ENCODE data around the gene RAE1.

Gene RAE1

DNA sequence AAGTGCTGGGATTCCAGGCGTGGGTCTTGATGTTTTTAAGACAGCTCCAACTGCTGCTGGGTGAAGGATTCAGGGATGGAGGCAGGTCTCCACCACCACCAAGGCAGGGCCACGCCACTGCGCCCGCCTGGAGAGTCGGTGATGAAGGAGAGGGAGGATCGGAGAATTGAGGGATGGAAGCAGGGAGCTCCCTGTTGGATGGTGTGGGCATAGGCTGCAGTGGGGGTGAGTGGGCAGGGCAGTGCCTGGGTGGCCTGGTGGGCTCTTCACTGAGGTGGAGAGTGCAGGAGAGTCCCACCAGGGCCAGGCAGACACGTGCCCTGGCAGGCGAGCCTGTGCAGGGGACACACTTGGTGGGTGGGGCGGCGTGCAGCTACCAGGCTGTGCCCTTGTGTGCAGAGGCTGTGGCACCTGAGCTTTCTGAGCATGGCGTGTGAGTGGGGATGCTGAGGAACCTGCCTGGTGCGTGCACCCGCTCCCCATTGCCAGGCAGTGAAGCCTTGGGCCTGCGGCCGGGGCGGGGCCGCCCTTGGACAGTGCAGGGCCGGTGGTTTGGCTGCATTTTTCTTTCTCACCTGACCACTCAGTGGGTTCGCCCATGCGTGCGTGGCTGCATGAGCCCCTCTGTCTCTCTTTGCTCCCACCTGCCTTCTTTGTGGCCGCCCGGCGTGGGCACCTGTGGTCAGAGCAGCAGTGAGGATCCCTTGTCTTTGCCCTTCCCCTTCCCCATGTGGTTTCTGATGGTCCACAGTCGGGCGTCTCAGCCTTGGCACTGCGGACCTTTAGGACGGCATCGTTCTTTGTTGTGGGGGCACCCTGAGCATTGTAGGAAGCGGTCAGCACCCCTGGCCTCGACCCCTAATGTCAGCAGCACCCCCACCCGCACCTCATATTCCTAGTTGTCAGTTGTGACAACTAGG is 51.4 kb downstream of the RAE1 start:
- DNase-seq: no peak

DNA sequence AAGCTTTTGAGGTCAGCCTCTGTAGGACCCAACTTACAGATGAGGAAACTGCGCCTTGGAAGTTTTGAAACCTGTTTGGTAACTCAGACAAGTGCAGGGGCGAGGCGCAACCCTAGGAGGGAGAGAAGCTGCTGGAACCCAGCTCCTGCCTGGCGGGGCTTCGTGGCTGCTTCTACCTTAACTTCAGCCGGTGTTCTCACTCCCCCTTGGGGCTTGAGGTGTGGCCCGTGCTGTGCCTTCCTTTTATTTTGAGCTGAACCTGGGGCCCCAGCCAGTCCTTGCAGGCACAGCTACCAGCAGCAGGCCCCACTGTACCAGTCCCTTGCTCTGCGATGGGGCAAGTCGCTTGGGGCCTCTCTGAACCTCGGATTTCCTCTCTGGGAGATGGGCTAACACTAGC is 52.2 kb downstream of the RAE1 start:
- no peak for DNase-seq

DNA sequence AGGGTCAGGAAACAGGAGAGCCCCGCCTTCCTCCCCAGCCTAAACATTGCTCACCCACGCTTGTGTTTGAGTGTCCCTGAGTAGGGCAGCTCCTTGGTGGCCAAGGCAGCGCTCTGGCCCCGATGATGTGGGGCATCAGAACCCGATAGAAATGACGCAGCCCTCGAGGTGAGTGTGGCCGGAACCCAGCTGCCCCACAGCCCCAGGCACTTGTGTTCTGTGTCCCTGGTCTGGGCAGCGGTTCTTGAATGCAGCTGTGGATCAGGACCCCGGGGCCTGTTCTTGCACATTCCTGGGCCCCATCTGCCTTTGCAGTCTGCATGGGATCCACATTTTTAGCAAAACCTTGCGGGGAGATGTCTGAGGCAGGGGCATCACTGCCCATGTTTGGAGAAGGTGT is 53.0 kb downstream of the RAE1 start:
- no peak for DNase-seq

DNA sequence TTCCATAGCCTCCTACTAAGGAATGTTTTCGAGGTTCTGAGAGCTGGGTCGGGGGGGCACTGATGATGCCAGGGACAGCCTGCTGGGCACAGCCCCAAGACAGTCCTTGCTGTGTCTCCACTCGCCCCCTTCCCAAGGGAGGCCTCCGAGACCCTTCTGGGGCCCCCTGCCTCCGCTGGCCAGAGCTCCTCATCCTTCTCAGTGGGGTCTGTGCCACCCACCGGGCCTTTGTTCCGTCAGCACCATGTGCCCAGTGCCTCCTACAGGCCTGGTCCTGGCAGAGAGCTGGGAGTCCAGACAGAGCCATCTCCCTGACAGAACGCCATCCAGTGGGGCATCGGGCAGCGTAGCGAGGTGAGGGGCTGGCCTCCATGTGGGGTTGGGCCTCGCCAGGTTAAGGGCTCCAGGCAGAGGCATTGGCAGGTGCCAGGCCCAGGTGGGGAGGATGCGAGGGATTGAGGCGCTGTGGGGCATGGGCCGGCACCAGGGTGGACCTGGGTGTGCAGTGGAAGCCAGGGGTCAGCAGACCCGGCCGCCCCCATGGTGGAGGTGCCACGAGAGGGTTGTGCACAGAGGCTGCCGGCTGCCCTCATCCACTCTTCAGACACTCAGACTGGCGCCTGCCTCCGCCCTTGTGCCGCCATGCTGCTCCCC is 53.5 kb downstream of the RAE1 start:
- no peak for DNase-seq

DNA sequence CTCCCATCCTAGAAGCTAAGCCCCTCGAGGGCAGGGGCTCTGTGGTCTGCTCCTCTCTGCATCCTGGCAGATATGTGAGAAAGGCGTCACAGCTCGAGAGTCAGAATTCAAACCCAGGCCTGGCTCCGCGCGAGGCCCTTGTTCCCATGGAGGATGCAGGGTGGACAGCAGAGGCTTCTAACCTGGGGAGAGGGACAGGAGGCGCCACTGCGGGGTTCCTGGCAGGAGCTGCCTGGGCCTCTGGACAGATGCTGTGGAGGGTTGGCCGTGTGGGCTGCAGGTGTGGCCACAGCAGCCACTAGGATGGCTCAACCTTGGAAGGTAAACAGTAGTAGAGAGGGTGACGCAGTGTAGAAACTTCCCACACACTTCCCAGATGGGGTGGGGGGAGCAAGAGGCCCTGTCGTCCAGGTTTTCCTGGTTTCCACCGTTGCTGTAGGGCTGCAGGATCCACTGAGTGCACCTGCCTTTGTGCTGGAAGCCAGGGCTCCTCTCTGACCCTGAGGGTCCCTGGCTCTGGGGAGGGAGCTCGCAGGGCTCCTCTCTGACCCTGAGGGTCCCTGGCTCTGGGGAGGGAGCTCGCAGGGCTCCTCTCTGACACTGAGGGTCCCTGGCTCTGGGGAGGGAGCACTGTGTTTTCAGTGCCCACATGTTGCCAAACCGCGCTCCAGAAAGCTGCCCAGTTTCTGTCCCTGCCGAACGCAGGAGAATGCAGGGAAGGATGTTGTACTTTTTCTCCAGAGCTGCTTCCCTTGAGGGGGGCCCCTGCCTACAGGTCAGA is 54.4 kb downstream of the RAE1 start:
- DNase-seq: no peak

DNA sequence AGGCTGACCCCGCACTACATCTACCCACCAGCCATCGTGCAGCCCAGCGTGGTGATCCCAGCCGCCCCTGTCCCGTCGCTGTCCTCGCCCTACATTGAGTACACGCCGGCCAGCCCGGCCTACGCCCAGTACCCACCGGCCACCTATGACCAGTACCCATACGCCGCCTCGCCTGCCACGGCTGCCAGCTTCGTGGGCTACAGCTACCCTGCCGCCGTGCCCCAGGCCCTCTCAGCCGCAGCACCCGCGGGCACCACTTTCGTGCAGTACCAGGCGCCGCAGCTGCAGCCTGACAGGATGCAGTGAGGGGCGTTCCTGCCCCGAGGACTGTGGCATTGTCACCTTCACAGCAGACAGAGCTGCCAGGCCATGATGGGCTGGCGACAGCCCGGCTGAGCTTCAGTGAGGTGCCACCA is 56.5 kb downstream of the RAE1 start:
- DNase-seq: no peak

DNA sequence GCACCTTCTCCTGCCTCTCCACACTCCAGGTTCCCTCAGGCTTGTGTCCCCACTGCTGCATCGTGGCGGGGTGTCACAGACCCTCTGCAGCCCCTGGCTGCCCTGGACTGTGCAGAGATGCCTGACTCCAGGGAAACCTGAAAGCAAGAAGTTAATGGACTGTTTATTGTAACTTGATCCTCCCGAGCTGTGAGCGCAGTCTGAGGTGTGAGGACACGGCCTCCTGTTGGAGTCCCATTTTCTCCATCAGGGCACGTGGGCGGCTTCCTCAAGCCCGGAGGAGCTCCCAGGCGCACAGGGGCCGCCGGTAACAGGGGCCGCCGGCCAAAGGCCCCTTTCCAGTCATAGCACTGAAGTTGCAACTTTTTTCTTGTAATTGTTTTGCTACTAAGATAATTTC is 57.1 kb downstream of the RAE1 start:
- no peak for DNase-seq

DNA sequence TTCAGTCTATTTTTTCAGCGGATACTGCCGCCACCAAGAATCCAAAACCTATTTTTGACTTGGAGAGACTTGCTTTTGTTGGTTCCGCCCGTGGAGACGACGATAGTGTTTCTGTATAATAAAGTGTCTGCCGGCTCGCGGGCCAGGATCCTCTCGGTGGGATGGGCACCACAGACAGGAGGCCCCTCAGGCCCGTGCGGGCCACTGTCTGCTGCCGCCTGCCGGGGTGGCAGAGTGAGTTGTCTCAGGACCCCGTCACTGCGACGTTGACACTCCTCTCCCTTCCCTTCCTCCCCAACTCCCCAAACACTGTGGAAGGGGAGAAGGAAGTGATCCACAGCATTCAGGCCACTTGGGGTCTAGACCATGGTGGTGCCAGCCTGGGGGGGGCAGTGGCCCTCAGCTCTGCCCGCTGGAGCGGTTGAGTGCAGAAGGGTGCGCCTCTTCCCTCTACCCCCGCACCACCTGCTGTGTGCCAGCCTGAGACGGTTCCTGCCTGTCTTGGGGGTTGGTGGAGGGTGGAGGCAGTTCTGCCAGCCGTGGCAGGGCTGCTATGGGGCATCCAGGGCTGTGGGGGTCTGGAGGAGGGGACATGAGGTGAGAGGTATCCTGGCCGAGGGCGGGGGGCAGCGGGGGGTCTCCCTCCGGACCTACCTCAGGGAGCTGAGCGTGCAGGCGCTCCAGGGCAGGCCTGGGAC is 57.6 kb downstream of the RAE1 start:
- DNase-seq: no peak

DNA sequence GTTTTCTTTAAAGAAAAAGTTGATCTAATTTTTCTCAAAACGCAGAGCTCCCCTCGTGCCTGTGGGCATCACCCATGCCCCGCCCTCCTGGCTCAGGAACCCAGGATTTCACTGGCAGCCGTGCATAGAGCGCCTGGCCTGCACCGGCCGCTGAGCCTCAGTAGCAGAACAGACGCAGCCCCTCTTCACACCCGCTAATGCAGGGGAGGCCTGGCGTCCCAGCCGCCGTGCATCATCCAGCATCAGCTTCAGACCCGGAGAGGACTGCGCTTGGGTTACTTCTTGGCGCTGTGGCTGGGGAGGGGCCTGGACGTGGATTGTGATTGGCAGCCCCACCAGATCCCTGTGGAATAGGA is 58.2 kb downstream of the RAE1 start:
- DNase-seq: no peak

DNA sequence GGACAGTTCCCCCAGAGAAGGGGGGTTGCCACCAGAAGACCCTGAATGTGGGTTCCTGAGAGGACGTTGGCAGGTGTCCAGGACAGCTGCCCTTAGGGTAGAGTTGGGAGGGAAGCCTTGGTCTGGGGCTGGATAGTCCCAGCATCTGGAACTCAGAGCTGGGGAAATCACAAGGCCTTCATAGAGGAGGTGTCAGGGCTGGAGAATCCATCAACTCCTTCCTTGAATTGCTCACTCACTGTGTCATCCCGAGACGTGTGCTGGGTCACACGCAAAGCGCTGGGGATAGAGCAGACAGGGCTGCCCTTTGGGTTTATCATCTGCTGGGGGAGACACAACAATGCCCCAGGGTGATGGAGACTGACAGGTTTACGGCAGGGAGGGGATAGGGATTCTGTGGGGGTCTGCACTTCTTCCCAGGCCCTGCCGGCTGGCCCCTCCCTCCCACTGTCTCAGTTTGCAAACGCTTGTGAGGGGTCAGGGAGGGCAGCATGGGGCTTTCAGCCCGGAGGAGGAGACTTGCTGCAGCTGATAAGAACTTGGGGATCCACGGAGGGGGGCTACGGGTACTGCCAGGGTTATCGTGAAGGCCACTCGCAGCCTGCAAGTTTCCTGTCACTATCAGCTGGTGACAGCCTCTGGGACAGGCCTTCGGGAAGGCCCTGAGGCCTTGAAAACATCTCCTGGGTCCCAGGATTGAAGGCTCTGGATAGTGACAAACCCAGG is 58.8 kb downstream of the RAE1 start:
- no peak for DNase-seq

DNA sequence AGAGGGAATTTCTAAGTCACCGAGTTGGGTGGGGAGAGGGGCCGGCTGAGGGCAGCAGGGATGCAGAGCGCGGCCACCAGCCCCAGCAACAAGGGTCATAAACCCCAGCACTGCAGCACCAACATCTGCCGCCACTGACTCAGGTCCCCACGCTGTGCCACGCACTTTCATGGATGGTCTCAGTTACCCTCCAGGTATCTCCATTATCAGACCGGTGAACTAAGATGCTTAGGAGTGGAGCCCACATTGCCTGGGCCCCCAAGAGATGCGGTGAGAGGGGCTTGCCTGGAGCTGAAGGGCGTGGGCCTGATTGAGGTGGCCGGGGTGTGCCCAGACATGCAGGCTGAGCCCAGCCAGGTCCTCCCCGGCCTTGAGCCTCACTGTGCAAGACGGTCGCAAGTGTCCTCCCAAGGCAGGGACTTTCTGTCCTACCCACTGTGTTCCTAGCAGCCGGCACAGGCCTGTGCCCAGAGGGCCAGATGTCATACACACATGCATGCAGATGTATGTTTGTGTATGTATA is 59.4 kb downstream of the RAE1 start:
- no peak for DNase-seq

DNA sequence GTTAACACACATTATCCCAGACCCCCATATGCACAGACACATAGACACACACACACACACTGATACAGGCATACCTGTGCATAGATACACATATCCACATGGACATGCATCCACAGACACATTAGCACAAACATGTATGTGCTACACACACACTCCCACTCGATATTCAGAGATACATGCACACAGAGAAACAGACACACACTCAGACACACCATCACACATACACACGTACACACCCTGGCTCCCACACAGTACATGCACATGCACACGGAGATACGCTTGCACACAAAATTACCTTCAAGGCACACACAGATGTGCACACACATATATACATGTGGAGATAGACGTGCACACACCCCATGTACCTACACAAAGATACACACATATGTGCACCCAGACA is 59.9 kb downstream of the RAE1 start:
- no peak for DNase-seq

DNA sequence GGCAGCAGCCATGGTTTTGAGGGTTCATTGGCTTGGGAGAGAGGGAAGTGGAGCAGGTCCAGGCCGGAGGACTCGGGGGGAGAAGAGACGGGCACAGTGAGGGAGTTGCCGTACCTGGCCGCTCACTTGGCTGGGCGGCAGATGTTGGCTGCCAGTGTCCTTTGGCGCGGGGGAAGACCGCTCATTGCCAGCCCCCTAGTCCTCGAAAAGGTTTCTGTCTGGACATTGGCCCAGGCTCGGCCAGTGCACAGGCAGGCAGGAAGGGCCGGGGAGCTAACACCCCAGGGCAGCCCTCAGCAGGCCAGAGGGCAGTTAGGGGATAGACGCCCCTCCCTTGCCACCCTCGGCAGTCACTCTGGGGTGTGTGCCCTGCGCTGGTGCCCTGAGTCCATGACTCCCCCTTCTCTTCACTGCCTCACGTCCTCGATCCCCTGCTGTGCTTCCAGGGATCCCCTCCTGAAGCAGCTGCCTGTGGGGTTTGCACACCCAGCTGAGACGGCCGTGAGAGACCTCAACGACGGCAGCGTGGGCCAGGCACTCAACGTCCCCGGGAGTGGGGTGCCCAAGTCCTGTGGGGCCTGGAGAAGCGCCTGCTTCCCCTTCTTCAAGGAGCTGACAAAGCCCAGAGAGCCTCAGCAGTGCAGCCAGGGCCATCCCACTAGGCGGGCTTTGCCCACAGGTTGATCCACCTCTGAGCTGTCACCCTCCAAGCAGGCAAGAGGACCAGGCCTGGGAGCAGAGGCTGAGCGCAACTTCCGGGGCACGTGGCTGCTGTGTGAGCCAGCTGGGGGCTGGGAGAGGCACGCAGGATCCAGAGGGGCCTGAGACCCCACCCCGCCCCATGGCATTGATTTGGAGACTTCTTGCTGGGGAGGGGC is 60.6 kb downstream of the RAE1 start:
- DNase-seq: no peak

DNA sequence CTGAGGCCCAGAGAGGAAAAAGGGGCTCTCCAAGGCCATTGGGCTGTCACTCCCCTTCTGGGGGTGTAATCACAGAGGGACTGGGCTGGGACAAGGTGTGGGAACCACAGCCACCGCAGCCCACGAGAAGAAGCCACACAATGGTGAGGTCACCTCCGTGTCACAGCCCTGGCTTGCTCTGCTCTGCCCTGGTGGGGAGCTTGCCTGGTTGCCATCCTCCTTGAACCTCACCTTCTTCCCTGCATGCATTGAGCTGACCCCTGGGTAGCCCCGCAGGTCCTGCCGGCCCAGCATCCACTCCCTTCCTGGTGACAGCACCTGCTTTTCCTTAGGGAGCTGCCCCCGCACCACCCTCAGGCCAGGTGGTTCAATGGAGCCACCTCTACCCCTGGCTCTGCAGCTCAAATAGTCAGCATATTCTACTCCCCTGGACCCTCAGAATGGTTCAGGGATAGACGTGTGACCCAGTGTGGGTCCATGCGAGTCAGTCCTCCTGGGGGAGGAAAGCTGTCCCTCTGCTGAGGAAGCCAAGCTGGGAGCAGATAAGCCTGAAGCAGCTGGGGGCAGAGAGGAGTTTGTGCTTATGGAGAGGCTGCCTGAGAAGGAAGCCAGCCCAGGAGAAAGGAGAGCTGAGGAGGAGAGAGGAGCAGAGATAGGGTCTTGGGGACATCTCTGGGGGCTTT is 61.4 kb downstream of the RAE1 start:
- DNase-seq: no peak

DNA sequence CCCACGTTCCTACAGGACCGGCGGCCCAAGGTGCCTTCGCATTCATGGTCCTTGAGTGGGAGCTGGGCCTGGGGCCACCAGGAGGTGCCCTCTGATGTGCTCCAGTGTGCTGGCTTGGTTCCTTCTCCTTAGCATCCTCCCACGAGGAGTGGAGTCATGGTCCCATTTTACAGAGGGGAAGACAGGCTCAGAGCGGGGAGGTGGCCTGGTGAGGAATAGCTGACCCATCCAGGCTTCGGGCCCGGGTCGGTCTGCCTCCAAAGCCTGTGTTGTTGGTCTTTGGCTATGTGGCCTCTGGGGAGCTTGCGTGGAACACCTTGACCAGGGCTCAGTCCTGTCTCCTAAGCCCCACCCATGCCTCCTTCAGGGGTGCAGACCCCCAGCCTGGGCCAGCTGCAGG is 62.9 kb downstream of the RAE1 start:
- DNase-seq: no peak

DNA sequence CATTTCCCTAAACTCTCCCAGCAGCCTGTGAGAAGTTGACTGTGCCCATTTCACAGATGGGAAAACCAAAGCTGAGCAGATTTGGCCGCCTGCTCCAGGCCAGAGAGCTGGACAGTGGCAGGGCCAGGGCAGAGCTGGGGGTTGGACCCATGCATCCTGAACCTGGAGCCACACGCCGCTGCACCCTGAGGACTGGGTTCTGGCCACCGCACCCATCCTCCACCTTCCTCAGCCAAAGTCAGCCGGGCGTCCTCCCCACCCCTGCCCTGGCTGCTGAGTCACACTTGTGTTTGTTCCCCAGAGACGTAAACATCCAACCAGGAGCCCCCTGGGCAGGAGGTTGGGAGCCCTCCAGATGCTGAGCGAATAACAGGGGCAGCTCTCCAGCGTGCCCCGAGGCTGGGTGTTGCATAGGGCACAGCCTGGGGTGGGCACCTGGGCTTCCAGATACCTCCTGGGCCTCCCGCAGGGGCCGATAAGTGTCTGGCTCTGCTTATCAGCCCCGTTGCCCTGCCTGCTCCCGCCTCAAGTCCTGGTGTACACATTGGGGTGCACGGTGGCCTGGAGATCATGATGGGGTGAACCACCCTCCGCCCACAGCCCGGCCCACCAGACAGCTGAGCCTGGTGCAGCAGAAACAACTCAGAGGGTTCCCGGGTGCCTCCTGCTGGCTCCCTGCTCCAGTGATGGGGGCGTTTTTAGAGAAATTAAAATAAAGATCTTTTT is 64.0 kb downstream of the RAE1 start:
- no peak for DNase-seq

DNA sequence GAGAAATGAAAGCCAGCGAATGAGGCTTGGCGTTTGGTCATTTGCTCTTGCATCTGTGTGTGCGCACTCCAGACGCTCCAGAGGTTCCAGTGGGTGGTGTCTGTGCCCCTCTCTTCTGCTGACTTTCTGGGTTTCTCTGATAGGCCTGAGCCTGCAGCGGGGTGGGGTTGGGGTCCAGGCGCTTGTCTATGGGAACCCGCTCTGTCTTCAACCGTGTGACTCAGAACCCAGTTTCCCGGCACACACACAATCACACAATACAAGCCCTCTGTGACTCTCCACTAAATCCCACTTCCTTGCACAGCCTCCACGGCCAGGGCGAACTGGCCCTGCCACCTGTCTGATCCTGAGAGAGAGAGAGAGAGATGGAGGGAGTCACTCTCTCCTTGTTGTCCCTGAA is 64.7 kb downstream of the RAE1 start:
- DNase-seq: no peak

DNA sequence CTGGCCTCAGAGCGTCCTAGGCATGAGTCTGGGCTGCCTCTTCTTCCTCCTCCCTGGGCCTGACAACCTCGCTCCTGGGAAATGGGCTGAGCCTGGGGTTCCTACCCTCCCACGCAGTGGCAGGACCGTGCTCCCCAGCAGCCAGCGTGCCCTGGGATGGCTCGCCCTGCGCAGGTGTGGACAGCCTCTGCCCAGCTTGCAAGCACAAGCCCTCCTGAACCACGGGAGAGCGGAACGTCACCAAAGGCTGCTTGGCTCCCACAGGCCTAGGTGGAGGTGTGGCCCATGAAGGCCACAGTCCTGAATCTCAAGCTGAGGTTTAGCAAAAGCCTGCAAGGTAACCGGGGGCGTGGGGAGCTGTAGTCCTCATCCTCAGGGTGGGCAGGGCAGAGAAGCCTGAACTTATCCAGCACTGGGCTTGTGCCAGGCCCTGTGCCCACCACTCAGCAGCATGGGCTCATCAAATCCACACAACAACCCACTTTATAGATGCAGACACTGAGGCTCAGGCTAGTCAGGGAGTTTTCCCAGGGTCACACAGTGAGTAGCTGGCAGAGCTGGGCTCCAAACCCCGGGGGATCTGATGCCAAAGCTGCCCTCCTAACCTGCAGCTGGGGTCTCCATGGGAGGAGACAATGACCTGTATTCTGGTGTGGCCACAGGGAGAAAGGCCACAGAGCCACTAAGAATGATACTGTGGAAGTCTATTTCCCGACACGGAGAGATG is 65.4 kb downstream of the RAE1 start:
- no peak for DNase-seq

DNA sequence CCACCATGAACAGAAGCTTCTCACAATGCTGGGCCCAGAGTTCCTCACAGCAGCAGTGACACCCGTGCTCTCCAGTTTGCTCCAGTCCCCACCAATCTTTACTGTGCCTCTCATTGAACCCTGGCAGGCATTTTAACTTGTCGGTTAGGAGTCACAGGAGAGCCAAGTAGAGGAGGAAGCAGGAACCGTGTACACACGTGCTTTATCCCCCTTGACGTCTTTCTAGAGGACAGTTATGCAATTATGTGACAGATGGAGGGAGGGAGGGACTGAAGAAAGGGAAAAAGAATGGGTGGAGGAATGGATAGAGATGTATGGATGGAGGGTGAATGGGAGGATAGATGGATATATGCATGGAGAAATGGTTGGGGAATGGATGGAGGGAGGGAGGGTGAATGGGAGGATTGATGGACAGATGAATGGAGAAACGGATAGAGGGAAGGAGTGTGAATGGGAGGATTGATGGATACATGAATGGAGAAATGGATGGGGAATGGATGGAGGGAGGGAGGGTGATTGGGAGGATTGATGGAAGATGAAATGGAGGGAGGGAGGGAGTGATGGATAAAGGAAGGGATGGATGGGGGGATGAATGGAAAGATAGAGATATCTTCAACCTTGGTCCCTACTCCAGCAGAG is 66.1 kb downstream of the RAE1 start:
- DNase-seq: no peak
